B cell (primary cell): ENCODE measurements around the gene MYO1B. TPM values are rescaled to one million over a fixed set of nuclear protein-coding genes. Genes with fewer than 3 reads are reported as not detected.

Experiments used
- ATAC-seq: fragments of 200-7000 bp; cut with Tn5 transposase; one replicate; pipeline ENCODE4 v1.10.0; 2021; ENCODE audit warnings: low read depth, mild to moderate bottlenecking, moderate number of reproducible peaks, moderate library complexity
- CTCF ChIA-PET: fragments of 350-600 bp; sonication (Branson Sonifier 250); formaldehyde crosslinking; loops from one replicate; lab custom pipeline; 2021; ENCODE audit warnings: antibody characterized with exemption, inconsistent platforms; lab: Charles Lee
- POLR2A ChIA-PET: fragments of 350-600 bp; sonication (Branson Sonifier 250); formaldehyde crosslinking; loops from one replicate; lab custom pipeline; 2021; ENCODE audit warnings: antibody characterized with exemption; lab: Charles Lee
- DNase-seq: peaks from one replicate; pipeline ENCODE4 v3.0.0; 2013
- H2AFZ ChIP-seq: 2 replicates; pipeline ENCODE4 v1.6.1; 2012; ENCODE audit warnings: mild to moderate bottlenecking, low read depth, low read length; ENCODE audit not compliant: insufficient read depth, poor library complexity, severe bottlenecking
- H3K27ac ChIP-seq, 2 donors: 1 replicate in 1 of 2; 2 replicates in 1 of 2; pipeline ENCODE4 v1.5.1; 2012 to 2013; ENCODE audit warnings: low read length in 2 of 2, mild to moderate bottlenecking in 2 of 2, moderate library complexity in 1 of 2
- H3K27me3 ChIP-seq, 4 experiments: fragments of 200-600 bp in 1 of 4; sonication (generic) in 1 of 4; replicated peaks in 1 of 4; 1 replicate in 2 of 4; 2 replicates in 2 of 4; pipeline versions ENCODE4 v1.6.1 to v1.7.0; 2013 to 2016; ENCODE audit warnings: low read length in 3 of 4, mild to moderate bottlenecking in 2 of 4, mixed read lengths in 1 of 4, moderate library complexity in 1 of 4; ENCODE audit not compliant: insufficient read depth in 4 of 4, control insufficient read depth in 3 of 4; ENCODE audit errors: control extremely low read depth in 1 of 4
- H3K36me3 ChIP-seq, 2 experiments: replicated peaks in 1 of 2; 1 replicate in 1 of 2; 2 replicates in 1 of 2; pipeline versions ENCODE4 v1.6.1 to v1.7.1; 2013; ENCODE audit warnings: low read length in 1 of 2; ENCODE audit not compliant: insufficient read depth in 2 of 2, control insufficient read depth in 1 of 2; ENCODE audit errors: control extremely low read depth in 1 of 2, extremely low read depth in 1 of 2
- H3K4me1 ChIP-seq, 2 donors: fragments of 200-600 bp in 1 of 2; sonication (generic) in 1 of 2; 1 replicate in 1 of 2; 2 replicates in 1 of 2; pipeline versions ENCODE4 v1.5.1 to v1.6.1; 2013 to 2017; ENCODE audit warnings: low read length in 2 of 2; ENCODE audit not compliant: control insufficient read depth in 2 of 2, insufficient read depth in 2 of 2
- H3K4me2 ChIP-seq: replicated peaks from 2 replicates; pipeline ENCODE3; 2012; ENCODE audit warnings: mild to moderate bottlenecking, low read depth, low read length; ENCODE audit not compliant: poor library complexity, severe bottlenecking
- H3K4me3 ChIP-seq, 5 experiments: fragments of 200-600 bp in 1 of 5; sonication (generic) in 1 of 5; 1 replicate in 3 of 5; 2 replicates in 2 of 5; pipeline versions ENCODE4 v1.5.1 to v1.7.0; 2011 to 2016; ENCODE audit warnings: low read length in 4 of 5, mild to moderate bottlenecking in 4 of 5, low read depth in 2 of 5, control low read depth in 1 of 5, moderate library complexity in 1 of 5; ENCODE audit not compliant: insufficient read depth in 1 of 5; ENCODE audit errors: control extremely low read depth in 1 of 5, extremely low read depth in 1 of 5
- H3K79me2 ChIP-seq: fragments of 200-600 bp; sonication (generic); one replicate; pipeline ENCODE4 v1.6.0; 2016; ENCODE audit warnings: low read length; ENCODE audit not compliant: control insufficient read depth, insufficient read depth
- H3K9ac ChIP-seq: fragments of 200-600 bp; sonication (generic); 2 replicates; pipeline ENCODE4 v1.6.1; 2017; ENCODE audit warnings: mild to moderate bottlenecking, low read length, moderate library complexity
- H3K9me3 ChIP-seq, 3 donors: one replicate each; pipeline versions ENCODE4 v1.6.1 to v1.7.1; 2013; ENCODE audit warnings: low read length in 2 of 3; ENCODE audit not compliant: control insufficient read depth in 2 of 3, insufficient read depth in 1 of 3; ENCODE audit errors: control extremely low read depth in 1 of 3
- H4K20me1 ChIP-seq: 2 replicates; pipeline ENCODE4 v1.6.0; 2012; ENCODE audit warnings: mild to moderate bottlenecking, low read length; ENCODE audit not compliant: insufficient read depth, control insufficient read depth, poor library complexity, severe bottlenecking
- H3K27ac Mint-ChIP-seq: one replicate; pipeline ENCODE4 v1.8.0; 2021; ENCODE audit warnings: mixed read lengths
- H3K27me3 Mint-ChIP-seq: one replicate; pipeline ENCODE4 v1.8.0; 2021; ENCODE audit warnings: mixed read lengths
- H3K4me1 Mint-ChIP-seq: one replicate; pipeline ENCODE4 v1.8.0; 2021; ENCODE audit warnings: mixed read lengths
- H3K4me3 Mint-ChIP-seq: one replicate; pipeline ENCODE4 v1.8.0; 2021; ENCODE audit warnings: mixed read lengths
- H3K9me3 Mint-ChIP-seq: one replicate; pipeline ENCODE4 v1.8.0; 2022; ENCODE audit warnings: mixed read lengths; ENCODE audit not compliant: insufficient read depth
- CTCF ChIP-seq: fragments of 200-600 bp; IDR thresholded peaks from one replicate; pipeline ENCODE4 v1.8.0; 2022; ENCODE audit warnings: antibody characterized with exemption, mild to moderate bottlenecking
- EZH2 ChIP-seq: IDR thresholded peaks from 2 replicates; pipeline ENCODE4 v1.6.1; 2012; ENCODE audit warnings: borderline replicate concordance, low read depth, mild to moderate bottlenecking, moderate library complexity, low read length; ENCODE audit not compliant: insufficient read depth, poor library complexity, severe bottlenecking
- WGBS: methylation state at CpG from one replicate; pipeline ENCODE4 v1.1.5; 2013; ENCODE audit warnings: missing lambda C conversion rate; ENCODE audit not compliant: insufficient coverage; 5-methylcytosine and 5-hydroxymethylcytosine counted together
- intact Hi-C: fragments of 100-400 bp; cut with micrococcal nuclease; formaldehyde crosslinking; loops from one replicate; pipeline ENCODE4 v1.10.0; 2022
- polyA plus RNA-seq: library from polyadenylated mRNA; depleted of rRNA; stranded (reverse); fragments of >200 nt; gene quantifications from 2 replicates; pipeline ENCODE4 v1.2.3, GENCODE V29; 2012
- total RNA-seq, 2 donors: library from RNA; stranded (reverse); fragments of 120-200 nt in 1 of 2; gene quantifications; 1 replicate in 1 of 2; 2 replicates in 1 of 2; pipeline versions ENCODE4 v1.2.3 to v1.2.4, GENCODE V29; 2013 to 2022

Gene MYO1B
- total and polyA plus RNA-seq, 2 donors (not counting 1 experiment from before 2014, with no cell fraction given): 0.67 to 4.4 TPM

- H3K4me2 ChIP-seq: no peak overlapping the region
Measured at GRCh38 chr2:191255756-191256312, 10.6 kb downstream of the MYO1B start.

GRCh38 chr2:191257934-191258333, 12.7 kb downstream of the MYO1B start:
- Histone ChIP-seq H3K4me1 (peaks cover 0 to 6% of the 10 kb centered on the region in 2 donors), H3K9ac (no peak overlapping the region), H4K20me1 (peaks cover 7% of the 10 kb centered on the region), H3K4me3 (no peak overlapping the region), H3K27me3 (no peaks in the 10 kb centered on the region), H3K27ac (no peak overlapping the region), H3K9me3 (no peaks in the 10 kb centered on the region), H3K4me2 (no peak overlapping the region), H3K79me2 (peaks cover 39% of the 10 kb centered on the region), H2AFZ (no peak overlapping the region), H3K36me3 (no peaks in the 10 kb centered on the region)
- intact Hi-C loops: no loop called here
- no peaks in the 10 kb centered on the region for H3K27me3 Mint-ChIP-seq
- ATAC-seq (no peak), DNase-seq (no peak)
- no peak for TF ChIP-seq CTCF
- no peak for TF ChIP-seq EZH2
- 100% methylated on average over 2 of the region's 5 CpGs for WGBS
- ChIA-PET CTCF (interaction anchor here (1.3 kb wide), 1 partner anchor 103 kb away, joined by 3 read pairs; no protein-coding TSS in a partner anchor), POLR2A (no interaction called here)
- no peak overlapping the region for H3K27ac Mint-ChIP-seq
- no peaks in the 10 kb centered on the region for H3K9me3 Mint-ChIP-seq
- H3K4me1 Mint-ChIP-seq: peaks cover 1% of the 10 kb centered on the region
- no peak overlapping the region for H3K4me3 Mint-ChIP-seq

More at GRCh38 chr2:191255756-191256312, 10.6 kb downstream of the MYO1B start:
- ATAC-seq (no peak), DNase-seq (no peak)
- Mint-ChIP-seq H3K4me3 (no peak overlapping the region), H3K4me1 (peaks cover 1% of the 10 kb centered on the region), H3K27me3 (no peaks in the 10 kb centered on the region), H3K27ac (no peak overlapping the region), H3K9me3 (no peaks in the 10 kb centered on the region)
- no peak overlapping the region for H3K4me3 ChIP-seq
- H3K27ac ChIP-seq: no peak overlapping the region
- intact Hi-C loops: no loop called here
- peaks cover 0 to 6% of the 10 kb centered on the region in 2 donors for H3K4me1 ChIP-seq
- H3K27me3 ChIP-seq: no peaks in the 10 kb centered on the region
- no peak overlapping the region for H3K9ac ChIP-seq
- H3K36me3 ChIP-seq: no peaks in the 10 kb centered on the region
- H3K9me3 ChIP-seq: no peaks in the 10 kb centered on the region
- WGBS: 91% methylated on average over 4 of the region's 7 CpGs
- peaks cover 7% of the 10 kb centered on the region for H4K20me1 ChIP-seq
- H2AFZ ChIP-seq: no peak overlapping the region
- ChIA-PET POLR2A (no interaction called here), CTCF (no interaction called here)
- H3K79me2 ChIP-seq: peaks cover 42% of the 10 kb centered on the region
- TF ChIP-seq CTCF (no peak), EZH2 (no peak)
